AG20443 (cell line): ENCODE measurements around the gene COX4I2.
"Not testable (repeated sequence)": the region's sequence is repeated elsewhere in the genome, so short reads cannot be mapped to it uniquely, and the experiment has no call there.

Source experiments
- DNase-seq: peaks from one replicate; pipeline ENCODE4 v3.0.0; 2012; ENCODE audit warnings: low spot score, mixed read lengths

COX4I2 gene

DNA sequence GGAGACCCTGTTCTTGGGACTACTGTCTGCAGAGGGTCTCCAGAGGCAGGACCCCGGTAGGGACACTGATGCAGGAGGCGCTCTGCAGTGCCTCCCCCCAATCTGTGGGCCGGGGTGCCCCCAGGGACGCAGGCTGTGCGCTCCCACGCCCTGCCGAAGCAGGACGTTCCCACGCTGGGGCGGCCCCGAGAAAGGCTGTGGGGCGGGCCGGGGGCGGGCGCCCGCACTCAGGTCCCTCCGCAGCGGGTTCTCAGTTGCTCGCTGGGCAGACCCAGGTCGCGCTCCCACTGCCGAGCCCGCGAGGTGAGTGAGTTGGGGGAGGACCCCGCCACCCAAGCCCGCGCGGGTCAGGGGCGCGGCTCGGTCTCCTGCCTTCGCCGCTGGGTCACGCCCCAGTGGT is at the start of gene COX4I2:
COX4I2 (plus strand) TSS at position 253 of the 400 bp plus-strand sequence. CDS start 1,106 bp downstream, outside the sequence.
- DNase-seq, result no peak

DNA sequence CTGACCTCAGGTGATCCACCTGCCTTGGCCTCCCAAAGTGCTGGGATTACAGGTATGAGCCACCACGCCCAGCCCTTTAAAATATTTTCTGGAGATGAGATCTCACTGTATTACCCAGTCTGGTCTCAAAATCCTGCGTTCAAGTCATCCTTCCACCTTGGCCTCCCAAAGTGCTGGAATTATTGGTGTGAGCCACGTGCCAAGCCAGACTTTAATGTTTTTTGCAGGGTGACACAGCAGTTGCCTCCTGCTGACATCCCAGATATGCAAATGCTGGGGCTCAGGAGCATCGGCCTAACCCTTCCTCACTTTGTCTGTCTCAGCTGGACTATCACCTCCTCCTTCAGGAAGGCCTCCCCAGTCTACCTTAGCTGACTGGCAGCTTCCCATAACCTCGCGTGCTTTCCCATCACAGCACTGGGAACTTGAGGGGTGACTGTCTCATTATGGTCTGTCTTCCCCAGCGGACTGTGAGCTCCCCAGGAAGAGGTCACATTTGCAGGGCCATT is 46.9 kb upstream of the COX4I2 start:
- DNase-seq, result no peak

DNA sequence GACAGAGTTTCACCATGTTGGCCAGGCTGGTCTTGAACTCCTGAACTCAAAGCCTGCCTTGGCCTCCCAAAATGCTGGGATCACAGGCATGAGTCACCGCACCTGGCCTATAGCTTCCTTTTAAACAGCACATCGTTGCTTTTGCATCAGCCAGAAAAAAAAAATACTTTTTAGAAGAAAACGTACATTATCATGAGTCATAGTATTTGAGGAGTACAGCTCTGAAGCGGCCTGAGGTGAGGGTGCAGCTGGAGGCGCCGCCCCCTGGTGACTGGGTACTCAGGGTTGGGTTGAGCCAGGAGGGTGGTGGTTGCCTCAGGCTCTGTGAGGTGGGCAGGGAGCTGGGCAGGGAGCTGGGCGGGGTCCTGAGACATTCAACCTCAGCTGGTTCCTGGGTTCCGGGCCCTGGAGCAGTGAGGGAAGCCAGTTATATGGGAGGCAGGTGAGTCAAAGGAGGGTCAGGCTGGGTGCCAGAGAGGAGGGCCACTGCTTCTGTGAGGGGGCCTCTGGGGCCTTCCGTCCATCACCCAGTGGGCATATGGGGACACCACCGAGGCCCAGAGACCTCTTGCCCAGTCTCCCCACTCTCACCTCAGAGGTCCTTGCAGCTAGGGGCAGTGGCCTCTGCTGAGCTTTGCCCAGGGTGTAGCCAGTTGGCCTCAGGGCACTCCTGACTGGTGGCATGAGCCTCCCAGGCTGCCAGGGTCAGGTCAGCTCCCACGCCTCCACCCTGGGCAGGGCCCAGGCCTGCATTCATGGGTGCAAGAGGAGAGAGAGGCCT is 44.3 kb upstream of the COX4I2 start:
- DNase-seq, result peak; percentile 56

DNA sequence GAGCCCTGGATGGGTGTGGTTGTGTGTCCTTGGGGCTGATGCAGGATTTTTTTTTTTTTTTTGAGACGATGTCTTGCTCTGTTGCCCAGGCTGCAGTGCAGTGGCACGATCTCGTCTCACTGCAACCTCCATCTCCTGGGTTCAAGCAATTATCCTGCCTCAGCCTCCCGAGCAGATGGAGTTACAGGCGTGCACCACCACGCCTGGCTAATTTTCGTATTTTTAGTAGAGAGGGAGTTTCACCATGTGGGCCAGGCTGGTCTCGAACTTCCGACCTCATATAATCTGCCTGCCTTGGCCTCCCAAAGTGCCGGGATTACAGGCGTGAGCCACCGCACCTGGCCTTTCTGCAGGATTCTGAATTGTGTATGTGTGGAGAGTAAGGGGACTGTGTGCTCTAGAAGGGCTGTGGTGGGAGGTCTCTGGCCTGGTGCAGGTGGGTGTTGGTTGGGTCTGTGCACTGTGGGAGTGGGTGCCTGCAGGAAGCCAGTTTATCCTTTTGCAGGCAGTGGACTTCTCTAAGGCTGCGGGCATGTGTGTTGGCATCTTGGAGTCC is 43.6 kb upstream of the COX4I2 start:
- no peak for DNase-seq

DNA sequence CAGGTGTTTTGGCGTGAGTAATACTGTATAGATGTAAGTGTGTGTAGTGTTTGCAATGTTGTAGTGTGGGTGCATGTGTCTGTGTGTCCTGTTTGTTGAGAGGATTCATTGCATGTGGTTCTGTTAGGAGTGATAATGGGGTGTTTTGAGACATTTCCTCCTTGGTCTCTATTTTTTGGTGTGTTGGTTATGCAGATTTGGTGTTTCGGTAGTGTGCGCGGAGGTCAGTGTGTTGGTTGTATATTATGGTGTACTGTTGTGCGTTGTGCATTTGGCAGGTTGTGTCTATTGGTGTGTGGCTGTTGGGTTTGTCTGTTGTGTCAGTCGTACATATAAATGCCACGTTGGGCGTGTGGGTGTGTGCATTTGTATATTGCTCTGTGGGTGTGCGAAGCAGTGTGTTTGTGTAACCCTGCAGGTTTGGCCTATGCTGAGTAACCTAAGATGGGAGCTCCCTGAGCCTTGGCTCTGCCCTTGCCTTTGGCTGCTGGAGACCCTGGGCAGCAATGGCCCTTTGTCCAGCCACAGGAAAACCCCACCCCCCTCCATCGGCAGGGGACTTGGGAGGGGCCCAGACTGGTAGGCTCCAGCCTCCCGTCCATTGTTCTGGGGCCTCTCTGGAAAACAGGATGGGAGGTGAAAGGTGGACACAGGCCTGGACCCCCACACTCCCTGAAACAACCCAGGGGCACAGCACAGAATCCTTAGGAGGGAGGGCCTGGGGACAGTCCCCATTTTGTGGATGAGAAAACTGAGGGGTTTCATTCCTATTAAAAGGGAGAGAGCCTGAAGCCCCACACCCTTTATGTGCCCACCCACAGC is 42.9 kb upstream of the COX4I2 start:
- no peak for DNase-seq

DNA sequence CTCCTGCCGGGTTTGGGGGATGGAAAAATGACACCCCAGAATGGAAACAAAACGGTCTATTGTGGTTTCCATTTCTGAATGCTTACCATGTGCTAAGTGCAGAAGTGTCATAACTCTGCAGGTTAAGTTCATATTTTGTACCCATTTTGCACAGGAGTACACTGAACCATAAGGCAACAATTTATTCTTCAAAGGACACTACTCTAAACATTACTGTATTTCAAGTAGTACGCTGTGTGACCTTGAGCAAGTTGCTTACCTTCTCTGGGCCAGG is 42.4 kb upstream of the COX4I2 start:
- DNase-seq, result no peak

DNA sequence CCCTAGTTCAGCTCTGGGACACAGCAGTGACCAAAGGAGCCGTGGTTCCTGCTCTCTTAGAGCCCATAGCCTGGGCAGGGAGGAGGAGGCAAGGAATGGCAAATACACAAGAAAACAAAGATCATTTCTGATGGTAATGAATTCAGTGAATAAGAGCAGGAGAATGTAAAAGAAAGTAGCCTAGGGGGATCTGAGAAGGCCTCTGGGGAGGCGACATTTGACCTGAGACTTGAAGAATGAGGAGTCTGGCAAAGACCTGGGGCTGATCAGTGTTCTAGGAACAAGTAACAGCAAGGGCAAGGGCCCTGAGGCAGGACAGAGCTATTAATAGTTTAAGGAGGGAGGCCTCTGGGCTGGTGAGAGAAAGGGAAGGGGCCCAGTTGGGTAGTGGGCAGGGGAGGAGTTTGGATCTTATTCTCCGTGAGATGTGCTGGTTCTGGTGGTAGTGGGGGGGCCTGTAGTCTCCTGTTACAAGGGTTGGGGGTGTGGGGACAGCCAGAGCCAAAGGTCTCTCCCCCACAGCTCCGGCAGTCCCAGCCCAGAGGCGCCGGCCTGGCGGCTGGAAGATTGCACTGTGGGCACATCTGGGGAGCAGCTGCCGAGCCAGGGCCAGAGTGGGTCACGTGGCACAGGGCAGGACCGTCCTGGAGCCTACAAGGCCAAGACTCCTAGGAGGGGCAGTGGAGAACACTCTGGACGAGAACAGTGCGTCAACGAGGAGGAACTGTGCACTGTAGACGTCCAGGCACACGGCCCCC is 41.9 kb upstream of the COX4I2 start:
- peak; percentile 93 for DNase-seq

DNA sequence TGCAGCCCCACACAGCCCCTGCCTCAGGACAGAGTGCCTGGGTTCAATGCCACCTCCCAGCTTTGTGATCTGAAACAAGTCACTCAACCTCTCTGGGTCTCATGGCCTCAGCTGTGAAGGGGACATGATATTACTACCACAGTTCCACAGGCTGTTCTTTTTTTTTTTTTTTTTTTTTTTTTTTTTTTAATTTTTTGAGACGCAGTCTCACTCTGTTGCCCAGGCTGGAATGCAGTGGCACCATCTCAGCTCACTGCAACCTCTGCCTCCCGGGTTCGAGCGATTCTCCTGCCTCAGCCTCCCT is 41.3 kb upstream of the COX4I2 start:
- not testable (repeated sequence) for DNase-seq

DNA sequence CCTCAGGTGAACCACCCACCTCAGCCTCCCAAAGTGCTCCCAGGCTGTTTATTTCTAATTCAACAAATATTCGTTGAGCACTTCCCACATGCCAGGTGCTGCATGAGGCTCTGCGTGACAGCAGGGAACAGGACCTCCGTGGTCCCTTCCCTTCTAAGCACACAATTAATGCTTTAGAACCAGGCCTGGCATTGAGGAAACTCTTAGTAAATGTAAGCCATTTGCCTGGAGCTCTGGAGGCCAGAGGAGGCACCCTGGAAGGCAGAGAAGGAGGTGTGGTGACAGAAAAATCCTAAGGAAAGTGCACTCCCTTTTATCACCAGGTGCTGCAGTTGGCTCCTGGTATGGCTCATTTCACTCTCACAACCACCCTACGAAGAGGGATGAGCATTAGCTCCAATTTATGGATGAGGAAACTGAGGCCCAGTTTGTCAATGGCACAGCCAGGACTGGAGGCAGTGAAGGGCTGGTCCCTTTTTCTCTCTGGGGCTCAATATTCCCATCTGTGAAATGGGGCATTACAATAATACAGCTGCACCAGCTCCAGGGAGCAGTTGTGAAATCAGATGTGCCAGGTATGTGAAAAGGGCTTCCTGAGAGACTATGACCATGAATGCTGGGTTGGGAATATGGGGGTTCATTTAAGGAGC is 40.8 kb upstream of the COX4I2 start:
- no peak for DNase-seq

DNA sequence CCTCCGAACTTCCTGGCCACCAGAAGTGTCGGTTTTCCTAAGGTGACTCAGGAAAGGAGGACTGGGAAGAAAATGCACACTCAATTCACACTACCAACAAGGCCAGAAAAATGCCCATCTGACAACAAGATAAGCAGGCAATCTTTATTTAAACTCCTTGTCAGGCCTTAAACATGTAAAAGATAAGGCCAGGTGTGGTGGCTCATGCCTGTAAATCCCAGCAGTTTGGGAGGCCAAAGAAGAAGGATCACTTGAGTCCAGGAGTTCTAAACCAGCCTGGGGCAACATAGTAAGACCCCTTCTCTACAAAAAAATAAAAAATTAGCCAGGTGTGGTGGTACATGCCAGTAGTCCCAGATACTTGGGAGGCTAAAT is 40.2 kb upstream of the COX4I2 start:
- no peak for DNase-seq

DNA sequence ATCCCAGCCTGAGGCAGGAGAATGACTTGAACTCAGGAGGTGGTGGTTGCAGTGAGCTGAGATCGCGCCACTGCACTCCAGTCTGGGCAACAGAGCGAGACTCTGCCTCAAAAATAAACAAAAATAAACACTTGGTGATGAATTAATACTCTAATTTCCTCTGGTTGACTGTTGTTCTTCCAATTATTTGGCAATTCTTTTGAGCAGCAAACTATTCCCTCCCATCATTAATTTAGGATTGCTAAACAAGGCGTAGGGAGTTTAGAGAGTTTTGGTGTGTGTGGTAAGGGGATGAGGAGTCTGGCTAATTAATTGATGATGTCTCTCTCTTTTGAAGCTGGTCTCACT is 35.3 kb upstream of the COX4I2 start:
- DNase-seq, result peak; percentile 13

DNA sequence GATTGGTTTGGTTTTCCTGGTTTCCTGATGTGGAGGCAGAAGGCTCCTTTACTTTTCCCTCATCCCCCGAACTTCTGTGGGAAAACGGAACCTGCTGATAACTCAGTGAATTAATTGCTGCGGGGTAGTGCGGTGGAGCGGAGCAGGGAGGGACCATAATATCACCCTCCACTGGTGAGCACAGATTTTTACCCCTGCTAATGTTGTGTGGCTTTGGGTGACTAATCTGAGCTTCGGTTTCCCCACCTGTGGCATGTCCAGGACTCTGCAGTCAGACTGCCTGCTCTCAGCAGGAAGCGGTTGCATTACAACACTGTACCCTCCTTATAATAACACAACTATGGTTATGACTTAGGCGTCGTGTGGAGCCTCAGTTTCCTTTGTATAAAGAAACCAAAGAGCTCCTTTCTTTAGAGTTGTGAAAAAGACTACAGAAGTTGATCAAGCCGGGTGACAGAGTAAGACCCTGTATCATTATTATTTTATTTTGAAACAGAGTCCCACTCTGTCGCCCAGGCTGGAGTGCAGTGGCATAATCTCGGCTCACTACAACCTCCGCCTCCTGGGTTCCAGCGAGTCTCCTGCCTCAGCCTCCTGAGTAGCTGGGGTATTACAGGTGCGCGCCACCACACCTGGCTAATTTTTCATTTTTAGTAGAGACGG is 34.8 kb upstream of the COX4I2 start:
- DNase-seq, result peak; percentile 54

DNA sequence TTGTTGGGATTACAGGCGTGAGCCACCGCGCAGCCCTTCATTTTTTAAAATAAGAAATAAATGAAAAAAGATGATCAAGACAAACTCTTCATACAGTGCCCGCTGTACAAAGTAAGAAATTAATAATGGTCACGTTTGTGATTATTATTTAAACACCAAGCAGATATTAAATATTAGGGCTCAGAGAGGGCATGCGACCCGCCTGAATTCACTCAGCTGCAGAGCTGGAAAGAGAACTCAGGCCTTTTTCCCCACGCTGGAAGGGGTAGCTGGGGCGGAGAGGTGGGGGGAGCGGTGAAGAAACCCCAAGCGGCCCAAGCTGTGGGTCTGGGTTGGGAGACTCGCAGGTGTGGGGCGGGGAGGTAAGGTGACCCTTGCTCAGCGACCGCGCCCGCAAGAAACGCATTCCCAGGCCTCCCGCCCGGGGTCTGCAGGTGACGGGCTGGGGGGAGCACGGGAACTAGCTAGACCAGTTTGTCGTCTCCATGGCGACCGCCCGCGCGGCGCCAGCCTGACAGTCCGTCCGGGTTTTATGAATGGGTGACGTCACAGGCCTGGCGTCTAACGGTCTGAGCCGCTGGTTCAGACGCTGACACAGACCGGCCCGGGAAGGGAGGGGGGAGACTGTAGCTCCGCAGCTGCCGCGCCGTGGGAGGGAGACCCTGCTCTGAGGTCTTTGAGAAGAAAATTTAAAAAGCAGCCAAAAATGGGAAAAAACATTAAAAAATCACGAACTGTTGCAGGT is 33.7 kb upstream of the COX4I2 start:
- peak; percentile 89 for DNase-seq

DNA sequence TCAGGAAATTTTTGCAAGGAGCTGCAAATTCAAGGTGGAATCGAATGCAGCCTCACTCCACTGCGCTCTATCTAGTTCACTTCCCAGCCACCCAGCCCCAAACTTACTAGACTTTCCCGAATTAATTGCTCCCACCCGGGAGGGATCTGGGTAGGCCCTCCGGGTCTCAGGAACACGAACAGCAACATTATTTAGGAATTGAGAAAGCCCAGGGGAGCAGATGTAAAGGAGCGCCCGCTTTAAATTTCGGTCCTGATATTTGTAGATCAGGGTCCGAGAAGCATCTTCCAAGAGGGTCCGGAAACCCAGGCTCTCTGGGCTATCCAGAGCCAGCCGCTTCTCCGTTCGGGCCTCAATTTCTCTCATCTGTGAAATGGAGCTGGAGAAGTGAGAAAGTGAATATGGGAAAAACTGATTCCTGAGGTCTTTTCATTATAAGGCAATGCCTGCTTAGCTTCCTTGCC is 33.1 kb upstream of the COX4I2 start:
- peak; percentile 13 for DNase-seq

DNA sequence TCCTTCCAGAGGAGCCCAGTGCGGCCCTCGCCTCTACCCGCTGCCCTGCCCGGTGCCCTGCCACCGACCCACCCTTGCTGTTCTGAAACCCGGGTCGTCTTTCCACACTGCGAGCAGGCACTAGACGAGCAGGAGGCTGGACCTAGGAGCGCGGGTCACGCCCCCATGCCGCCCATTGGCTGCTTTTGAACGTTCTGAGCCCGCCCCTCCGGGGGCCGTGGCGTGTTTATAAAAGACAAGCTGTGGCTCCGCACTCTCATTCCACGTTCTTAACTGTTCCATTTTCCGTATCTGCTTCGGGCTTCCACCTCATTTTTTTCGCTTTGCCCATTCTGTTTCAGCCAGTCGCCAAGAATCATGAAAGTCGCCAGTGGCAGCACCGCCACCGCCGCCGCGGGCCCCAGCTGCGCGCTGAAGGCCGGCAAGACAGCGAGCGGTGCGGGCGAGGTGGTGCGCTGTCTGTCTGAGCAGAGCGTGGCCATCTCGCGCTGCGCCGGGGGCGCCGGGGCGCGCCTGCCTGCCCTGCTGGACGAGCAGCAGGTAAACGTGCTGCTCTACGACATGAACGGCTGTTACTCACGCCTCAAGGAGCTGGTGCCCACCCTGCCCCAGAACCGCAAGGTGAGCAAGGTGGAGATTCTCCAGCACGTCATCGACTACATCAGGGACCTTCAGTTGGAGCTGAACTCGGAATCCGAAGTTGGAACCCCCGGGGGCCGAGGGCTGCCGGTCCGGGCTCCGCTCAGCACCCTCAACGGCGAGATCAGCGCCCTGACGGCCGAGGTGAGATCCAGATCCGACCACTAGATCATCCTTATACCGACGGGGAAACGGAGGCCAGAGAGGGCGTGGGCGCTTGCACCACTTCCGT is 32.4 kb upstream of the COX4I2 start, which contains the start of gene ID1:
ID1 (plus strand) TSS at position 259 of the 871 bp plus-strand sequence; CDS start at position 358, 99 bp downstream.
- peak; percentile 94 for DNase-seq

DNA sequence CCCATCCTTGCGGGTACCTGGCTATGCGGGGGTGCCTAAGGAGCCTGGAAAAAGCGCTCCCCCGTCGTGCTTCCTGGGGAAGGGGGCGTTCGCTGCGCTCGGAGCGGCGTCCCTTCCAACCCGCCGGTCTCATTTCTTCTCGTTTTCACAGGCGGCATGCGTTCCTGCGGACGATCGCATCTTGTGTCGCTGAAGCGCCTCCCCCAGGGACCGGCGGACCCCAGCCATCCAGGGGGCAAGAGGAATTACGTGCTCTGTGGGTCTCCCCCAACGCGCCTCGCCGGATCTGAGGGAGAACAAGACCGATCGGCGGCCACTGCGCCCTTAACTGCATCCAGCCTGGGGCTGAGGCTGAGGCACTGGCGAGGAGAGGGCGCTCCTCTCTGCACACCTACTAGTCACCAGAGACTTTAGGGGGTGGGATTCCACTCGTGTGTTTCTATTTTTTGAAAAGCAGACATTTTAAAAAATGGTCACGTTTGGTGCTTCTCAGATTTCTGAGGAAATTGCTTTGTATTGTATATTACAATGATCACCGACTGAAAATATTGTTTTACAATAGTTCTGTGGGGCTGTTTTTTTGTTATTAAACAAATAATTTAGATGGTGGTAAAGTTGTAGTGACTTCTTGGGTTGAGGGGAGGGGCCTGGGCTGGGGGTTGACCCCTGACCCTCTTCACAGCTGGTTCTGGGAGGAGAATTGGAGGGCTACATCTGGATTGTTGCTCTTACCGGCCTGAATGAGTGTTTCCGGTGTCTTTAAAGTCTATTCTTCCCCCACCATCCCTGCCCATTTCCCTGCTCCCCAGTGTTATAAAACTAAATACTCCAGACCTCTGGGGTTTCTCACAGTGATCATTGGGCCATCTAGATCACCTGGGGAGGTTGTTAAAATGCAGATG is 31.6 kb upstream of the COX4I2 start:
- DNase-seq, result peak; percentile 33

DNA sequence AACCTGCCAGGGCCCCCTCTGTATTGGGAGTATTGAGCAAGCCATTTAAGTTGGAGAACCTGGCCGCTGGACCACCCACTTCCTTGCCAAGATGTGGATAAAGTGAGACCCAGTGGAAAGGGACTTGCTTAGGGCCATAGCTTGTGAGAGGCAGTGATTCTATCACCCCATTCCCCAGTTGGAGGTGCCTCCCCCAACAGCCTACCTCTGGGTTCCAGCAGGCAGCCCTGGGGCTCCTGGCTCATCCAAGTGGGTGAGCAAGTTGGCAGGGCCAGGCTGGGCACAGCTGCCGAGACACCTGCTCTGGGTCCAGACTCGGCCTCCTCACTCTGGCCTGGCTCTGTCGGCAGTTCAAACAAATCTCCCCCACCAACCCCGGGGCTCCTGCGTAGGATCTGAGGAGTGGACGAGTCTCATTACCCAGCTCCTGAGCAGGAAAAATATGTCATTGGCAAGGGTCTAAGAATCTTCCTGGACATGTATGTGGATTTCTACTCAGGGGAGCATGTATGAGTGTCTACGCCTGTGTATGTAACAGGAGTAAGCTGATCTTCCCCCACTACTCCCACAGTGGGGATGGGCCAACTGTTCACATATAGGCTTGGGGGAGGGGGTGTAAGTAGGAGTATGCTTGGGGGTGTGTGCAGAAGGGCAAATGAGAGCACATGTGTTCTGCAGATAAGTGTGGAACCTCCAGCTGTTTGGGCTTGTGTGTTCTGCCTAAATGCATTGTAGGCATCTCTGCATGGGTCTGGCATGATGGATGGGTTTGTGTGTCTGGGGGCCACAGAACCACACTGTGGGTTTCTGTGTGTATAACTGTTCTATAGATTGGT is 30.7 kb upstream of the COX4I2 start:
- DNase-seq, result no peak
